ENCODE data around the gene SYNGR1.
"Not testable (repeated sequence)": the region's sequence is repeated elsewhere in the genome, so short reads cannot be mapped to it uniquely, and the experiment has no call there.

Gene SYNGR1

DNA sequence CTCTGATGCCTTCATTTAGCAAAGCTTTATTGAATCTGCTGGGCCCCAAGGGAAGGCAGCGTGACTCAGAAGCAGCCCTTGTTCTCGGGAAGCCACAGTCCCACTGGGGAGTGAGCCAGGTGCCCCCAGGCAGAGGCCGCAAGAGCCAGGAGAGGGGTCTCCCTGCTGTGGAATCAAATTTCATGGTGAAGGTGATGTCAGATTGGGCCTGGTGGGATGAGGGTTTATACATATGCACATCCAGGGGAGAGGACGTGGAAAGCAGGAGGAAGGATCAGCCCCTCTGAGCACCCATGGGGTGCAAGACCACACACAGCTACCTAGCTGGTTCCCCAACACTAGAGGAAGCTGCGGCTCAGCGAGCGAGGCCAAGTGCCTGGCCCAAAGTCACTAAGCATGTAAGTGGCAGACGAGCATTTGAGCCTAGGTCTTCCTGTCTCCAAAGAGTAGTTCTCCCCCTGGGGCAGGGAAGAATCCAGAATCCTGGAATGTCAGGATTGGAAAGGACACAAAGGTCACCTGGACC, 2.0 kb downstream of the SYNGR1 start:
- DNase-seq (ENCODE audit: low spot score) = peak; percentile 39
- TF ChIP-seq, protein P1, sequence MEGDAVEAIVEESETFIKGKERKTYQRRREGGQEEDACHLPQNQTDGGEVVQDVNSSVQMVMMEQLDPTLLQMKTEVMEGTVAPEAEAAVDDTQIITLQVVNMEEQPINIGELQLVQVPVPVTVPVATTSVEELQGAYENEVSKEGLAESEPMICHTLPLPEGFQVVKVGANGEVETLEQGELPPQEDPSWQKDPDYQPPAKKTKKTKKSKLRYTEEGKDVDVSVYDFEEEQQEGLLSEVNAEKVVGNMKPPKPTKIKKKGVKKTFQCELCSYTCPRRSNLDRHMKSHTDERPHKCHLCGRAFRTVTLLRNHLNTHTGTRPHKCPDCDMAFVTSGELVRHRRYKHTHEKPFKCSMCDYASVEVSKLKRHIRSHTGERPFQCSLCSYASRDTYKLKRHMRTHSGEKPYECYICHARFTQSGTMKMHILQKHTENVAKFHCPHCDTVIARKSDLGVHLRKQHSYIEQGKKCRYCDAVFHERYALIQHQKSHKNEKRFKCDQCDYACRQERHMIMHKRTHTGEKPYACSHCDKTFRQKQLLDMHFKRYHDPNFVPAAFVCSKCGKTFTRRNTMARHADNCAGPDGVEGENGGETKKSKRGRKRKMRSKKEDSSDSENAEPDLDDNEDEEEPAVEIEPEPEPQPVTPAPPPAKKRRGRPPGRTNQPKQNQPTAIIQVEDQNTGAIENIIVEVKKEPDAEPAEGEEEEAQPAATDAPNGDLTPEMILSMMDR (IDR thresholded peaks at IDR 0.05; ENCODE audit: borderline replicate concordance, control extremely low read depth, extremely low read depth, insufficient read depth, missing control alignments) = no peak
- in situ Hi-C loops (cut with MboI; ENCODE audit: low sequenced_read_pairs, unreplicated experiment) = no loop called here

DNA sequence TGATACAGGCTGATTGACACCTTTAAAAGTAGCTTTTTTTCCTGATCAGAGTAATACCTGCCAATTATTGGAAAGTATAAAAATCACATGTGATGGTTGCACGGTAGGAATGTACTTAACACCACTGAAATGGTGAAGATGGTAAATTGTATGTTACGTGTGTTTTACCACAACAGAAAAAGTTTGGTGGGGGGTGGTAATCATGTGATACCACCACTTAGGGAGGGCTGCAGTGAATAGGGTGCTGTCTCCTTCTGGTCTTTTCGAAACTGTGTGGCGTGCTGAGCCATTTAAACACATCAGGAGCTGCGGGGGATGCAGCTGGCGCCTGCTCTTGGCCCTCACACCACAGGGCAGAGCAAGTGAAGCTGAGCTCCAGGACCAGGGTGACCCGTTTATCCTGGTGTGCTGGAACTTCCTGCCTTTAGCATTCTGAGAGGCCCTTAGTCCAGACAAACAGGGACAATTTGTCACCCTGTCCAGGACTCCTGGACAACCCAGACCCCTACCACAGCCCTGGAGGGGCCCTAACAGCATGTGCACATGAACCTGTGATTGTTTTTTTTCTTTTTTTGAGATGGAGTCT, 2.6 kb downstream of the SYNGR1 start:
- DNase-seq (ENCODE audit: low spot score) = no peak
- TF ChIP-seq, protein P1 (IDR thresholded peaks at IDR 0.05; ENCODE audit: borderline replicate concordance, control extremely low read depth, extremely low read depth, insufficient read depth, missing control alignments) = no peak
- in situ Hi-C loops (cut with MboI; ENCODE audit: low sequenced_read_pairs, unreplicated experiment) = no loop called here

DNA sequence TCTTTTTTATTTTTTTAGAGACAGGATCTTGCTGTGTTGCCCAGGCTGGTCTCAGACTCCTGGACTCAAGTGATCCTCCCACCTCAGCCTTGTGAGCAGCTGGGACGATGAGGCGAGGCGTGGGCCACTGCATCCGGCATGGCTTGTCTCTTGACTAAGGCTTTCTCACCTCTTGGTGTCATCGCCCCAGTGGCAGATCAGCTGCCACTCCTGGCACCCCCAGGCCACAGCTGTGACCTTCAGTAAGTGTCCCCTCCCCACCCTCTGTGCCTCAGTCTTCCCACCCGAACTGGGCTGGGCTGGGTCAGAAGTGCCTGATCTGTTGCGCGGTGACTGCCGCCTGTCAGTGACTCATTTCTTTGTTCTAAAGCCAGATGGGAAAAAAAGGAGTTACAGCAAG, 3.6 kb downstream of the SYNGR1 start:
- in situ Hi-C loops (cut with MboI; ENCODE audit: low sequenced_read_pairs, unreplicated experiment) = no loop called here
- no peak for DNase-seq (ENCODE audit: low spot score)

DNA sequence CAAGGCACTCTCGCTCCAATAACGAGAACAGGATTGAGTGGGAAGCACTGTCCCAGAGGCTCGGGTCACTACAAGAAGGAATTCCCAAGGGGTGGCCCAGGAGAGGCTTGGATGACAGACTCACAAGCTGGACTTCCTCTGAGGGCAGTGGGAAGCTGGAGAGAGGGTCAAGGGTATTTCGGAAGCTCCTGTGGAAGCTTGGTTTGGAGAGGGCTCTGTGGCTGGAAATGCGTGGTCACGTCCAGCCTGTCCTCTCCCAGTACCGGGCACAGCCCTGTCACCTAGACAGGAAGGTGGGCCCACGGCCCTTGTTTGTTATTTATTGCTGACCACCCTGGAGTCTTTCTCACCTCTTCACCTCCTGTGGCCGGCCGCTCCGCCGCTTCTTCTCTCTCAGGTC, 5.3 kb downstream of the SYNGR1 start:
- in situ Hi-C loops (cut with MboI; ENCODE audit: low sequenced_read_pairs, unreplicated experiment) = no loop called here
- TF ChIP-seq, protein P1 (IDR thresholded peaks at IDR 0.05; ENCODE audit: borderline replicate concordance, control extremely low read depth, extremely low read depth, insufficient read depth, missing control alignments) = no peak
- DNase-seq (ENCODE audit: low spot score) = no peak

More for the DNA sequence above, 3.6 kb downstream of the SYNGR1 start:
- TF ChIP-seq, protein P1 (IDR thresholded peaks at IDR 0.05; ENCODE audit: borderline replicate concordance, control extremely low read depth, extremely low read depth, insufficient read depth, missing control alignments) = no peak

DNA sequence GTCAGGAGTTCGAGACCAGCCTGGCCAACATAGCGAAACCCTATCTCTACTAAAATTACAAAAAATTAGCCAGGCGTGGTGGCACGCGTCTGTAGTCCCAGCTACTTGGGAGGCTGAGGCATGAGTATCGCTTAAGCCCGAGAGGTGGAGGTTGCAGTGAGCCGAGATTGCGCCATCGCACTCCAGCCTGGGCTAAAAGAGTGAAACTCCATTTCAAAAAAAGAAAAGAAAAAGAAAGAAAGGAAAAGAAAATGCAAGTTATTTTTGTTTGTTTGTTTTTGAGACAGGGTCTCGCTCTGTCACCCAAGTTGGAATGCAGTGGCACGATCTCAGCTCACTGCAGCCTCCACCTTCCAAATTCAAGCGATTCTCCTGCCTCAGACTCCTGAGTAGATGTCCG, 6.0 kb downstream of the SYNGR1 start:
- in situ Hi-C loops (cut with MboI; ENCODE audit: low sequenced_read_pairs, unreplicated experiment); DNase-seq (ENCODE audit: low spot score): not testable (repeated sequence)

DNA sequence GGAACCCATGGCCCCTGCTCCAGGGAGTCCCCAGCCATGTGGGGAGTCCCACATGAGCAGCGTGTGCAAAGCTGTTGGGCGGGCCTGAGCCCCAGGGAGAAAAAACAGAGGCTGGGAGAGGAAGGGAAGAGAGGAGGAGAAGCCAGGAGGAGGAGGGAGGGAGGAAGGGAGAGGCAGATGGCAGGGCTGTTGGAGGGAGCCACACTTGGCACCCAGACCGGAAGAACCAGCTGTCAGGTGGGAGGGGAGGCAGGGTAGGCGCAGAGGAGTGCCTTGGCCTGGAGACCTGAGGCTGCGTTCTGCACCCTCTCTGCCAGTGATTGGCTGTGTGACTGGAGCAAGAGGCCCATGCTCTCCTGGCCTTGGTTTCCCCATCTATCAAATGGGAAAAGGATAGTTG, 6.7 kb downstream of the SYNGR1 start:
- DNase-seq (ENCODE audit: low spot score) = peak; percentile 24
- in situ Hi-C loops (cut with MboI; ENCODE audit: low sequenced_read_pairs, unreplicated experiment) = no loop called here
- TF ChIP-seq, protein P1 (IDR thresholded peaks at IDR 0.05; ENCODE audit: borderline replicate concordance, control extremely low read depth, extremely low read depth, insufficient read depth, missing control alignments) = no peak

DNA sequence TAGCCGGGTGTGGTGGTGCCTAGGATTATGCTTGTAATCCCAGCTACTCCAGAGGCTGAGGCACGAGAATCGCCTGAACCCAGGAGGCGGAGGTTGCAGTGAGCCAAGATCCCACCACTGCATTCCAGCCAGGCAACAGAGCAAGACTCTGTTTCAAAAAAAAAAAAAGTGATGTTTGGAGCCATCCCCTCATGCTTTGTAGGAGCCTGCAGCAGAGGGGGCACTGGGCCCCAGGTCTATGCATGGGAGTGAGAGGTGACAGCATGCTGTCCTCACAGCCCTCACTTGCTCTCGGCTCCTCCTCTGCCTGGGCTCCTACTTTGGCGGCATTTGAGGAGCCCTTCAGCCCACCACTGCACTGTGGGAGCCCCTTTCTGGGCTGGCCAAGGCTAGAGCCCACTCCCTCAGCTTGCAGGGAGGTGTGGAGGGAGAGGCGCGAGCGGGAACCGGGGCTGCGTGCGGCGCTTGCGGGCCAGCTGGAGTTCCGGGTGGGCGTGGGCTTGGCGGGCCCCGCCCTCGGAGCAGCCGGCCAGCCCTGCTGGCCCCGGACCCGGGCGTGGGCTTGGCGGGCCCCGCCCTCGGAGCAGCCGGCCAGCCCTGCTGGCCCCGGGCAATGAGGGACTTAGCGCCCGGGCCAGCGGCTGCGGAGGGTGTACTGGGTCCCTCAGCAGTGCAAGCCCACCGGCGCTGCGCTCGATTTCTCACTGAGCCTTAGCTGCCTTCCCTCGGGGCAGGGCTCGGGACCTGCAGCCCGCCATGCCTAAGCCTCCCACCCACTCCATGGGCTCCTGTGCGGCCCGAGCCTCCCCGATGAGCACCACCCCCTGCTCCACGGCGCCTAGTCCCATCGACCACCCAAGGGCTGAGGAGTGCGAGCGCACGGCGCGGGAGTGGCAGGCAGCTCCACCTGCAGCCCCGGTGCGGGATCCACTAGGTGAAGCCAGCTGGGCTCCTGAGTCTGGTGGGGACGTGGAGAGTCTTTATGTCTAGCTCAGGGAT, 7.6 kb downstream of the SYNGR1 start:
- in situ Hi-C loops (cut with MboI; ENCODE audit: low sequenced_read_pairs, unreplicated experiment) = not testable (repeated sequence)

DNA sequence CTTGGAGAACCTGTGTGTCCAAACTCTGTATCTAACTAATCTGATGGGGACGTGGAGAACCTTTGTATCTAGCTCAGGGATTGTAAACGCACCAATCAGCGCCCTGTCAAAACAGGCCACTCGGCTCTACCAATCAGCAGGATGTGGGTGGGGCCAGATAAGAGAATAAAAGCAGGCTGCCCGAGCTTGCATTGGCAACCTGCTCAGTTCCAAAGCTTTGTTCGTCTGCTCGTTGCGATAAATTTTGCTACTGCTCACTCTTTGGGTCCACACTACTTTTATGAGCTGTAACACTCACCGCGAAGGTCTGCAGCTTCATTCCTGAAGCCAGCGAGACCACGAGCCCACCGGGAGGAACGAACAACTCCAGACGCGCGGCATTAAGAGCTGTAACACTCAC, 8.4 kb downstream of the SYNGR1 start:
- in situ Hi-C loops (cut with MboI; ENCODE audit: low sequenced_read_pairs, unreplicated experiment) = not testable (repeated sequence)

More for the DNA sequence above, 7.6 kb downstream of the SYNGR1 start:
- DNase-seq (ENCODE audit: low spot score) = not testable (repeated sequence)

More for the DNA sequence above, 8.4 kb downstream of the SYNGR1 start:
- not testable (repeated sequence) for DNase-seq (ENCODE audit: low spot score)
